GM21515 (cell line): ENCODE results near the gene TMEM178B.

Source experiments
- ATAC-seq: cut with Tn5 transposase; IDR thresholded peaks from one replicate; pipeline ENCODE4 v1.9.1; 2021; ENCODE audit not compliant: unreplicated experiment

The TMEM178B gene

DNA sequence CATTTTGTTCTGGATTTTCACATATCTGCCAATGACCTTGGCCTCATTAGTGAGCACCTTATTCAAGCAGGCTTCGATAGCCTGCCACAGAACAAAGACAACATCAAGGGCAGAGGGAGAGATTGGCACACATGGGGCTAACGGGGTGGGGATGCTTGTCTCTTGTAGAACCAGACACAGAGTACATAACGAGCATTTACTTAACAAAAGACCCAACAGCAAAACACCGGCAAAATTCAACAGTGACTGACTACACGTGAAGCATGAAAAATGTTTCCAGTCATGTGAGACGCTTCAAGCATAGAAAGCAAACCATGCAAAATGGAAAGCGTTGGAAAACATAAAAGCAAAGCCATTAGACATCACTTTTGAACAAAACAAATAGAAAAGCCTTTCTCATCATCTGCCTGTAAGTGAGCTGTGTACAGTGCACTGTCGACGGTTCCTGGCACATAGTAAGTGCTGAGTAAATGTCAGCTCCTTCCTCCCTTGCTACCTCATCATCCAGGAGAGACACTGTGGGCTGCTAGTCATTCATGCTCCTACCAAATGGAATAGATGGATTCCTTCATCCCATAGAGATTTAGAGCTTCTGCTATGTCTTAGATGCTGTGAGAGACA is 342.9 kb downstream of the TMEM178B start:
- no peak for ATAC-seq

DNA sequence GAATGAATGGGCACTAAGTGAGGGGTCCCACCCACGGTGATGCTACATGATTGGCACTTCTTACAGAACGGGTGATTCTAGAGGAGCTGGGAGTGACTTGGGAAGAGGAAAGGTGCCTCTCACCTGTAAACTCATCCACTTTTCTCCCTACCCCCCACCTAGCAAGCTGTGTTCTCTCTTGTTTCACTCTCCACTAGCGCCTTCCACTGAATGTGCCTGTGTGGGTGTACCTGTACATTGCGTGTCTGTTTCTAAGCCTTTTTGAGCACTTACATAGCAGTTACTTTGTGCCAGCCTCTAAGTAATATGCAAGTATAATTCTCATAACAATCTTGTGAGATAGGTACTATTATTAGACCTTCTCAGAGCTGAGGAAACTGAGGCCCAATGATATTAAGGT is 343.6 kb downstream of the TMEM178B start:
- no peak for ATAC-seq

DNA sequence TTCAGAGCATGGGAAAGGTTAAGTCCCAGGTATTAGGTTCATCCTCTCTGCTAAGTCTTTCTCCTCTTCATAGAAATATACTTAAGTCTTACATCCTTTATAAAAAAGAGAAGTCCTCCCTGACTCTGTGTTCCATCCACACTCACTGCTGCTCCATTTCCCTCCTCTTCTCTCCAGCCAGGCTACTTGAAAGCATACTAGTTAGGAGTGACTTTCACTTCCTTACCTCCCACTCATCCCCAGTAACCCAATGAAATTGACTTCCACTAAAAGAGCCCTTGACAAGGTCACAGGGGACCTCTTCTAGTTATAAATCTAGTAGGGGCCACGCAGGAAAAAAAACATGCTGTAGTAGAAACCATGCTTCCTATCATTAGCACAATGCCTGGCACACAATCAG is 344.2 kb downstream of the TMEM178B start:
- no peak for ATAC-seq

DNA sequence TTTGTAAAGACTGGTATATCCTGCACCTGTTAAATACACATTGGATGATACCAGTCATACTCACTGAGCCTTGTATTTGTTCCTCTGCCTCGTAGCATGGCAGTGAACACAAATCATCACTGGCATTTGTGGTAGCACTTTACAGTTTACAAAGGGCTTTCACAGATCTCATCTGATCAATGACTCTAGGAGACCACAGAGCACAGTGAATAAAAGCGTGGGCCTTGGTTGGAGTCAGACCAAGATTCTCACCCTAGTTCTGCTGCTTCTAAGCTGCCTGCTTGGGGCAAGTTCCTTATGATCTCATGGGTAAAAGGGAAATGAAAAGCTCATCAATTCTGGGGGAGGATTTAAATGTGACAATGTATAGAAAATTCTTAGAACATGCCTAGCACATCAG is 347.4 kb downstream of the TMEM178B start:
- ATAC-seq: no peak

DNA sequence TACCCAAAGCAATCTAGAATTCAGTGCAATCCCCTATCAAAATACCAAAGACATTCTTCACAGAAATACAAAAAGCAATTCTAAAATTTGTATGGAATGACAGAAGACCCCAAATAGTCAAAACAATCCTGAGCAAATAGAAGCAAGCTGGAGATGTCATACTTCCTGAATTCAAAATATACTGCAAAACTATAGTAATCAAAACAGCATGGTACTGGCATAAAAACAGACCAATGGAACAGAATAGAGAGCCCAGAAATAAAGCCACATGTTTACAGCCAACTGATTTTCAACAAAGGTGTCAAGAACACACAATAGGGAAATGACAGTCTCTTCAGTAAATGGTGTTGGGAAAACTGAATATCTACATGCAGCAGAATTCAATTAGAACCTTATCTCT is 353.3 kb downstream of the TMEM178B start:
- no peak for ATAC-seq

DNA sequence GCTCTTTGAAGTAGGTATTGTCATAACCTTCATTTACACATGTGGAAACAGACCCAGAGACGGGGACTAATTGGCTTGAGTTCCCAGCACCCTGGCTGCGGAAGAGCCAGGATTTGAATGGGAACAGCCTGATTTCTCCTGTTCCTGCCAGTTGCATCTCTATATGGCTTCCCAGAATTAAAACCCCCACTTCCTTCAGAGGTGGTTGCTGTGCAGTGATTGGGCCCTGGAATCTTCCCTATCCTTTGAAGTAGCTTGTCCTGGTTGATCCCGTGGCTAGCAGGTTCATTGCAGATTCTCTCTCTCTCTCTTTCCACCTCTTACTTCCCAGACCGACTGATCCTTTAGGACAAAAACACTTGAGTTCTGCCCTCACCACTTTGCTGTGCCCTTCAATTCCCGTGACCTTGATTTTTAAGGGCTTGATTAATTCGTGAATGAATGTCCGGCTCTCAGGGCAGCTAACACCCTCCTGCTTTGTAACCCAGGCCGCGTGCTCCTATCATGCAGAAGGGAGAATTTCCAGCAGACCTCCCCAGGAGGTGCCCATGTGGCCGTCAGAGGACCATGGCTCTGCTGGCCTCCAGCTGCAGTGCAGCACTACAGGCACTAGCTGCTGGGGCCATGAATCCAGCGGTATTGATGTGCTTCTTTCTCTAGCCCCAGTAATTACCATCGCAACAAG is 356.7 kb downstream of the TMEM178B start:
- no peak for ATAC-seq

DNA sequence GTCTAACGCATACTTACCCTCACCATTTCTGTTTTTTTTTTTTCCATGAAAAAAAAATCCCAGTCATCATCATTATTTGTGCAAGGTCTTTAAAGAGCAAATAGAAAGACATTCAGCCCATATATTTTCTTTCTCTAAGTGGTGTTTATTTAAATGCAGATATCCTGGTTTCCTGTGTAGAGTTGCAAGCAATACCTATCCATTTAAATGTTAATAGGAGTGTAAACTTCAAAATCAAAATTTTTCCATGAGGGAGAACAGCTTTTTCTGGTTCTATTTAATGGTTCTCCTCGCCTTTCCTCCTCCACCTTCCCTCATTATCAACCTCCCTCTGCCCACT is 357.2 kb downstream of the TMEM178B start:
- ATAC-seq: no peak

DNA sequence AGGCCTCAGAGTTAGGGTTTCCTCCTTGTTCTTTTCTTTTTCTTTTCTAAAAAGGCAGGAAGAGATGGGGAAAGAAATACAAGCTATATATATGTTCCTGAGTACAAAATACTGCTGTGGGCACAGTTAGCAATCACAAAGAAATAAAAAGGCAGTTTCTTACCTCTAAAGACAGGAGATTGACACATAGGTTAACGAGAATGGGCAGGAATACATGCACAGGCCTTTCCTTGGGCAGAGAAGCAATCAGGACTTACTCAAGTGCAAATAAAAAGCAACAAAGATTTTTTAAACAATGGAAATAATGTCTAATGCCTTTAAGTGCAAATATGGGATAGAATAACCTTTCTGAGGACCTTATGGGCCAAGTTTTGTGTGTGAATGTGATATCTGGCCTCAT is 357.8 kb downstream of the TMEM178B start:
- no peak for ATAC-seq

DNA sequence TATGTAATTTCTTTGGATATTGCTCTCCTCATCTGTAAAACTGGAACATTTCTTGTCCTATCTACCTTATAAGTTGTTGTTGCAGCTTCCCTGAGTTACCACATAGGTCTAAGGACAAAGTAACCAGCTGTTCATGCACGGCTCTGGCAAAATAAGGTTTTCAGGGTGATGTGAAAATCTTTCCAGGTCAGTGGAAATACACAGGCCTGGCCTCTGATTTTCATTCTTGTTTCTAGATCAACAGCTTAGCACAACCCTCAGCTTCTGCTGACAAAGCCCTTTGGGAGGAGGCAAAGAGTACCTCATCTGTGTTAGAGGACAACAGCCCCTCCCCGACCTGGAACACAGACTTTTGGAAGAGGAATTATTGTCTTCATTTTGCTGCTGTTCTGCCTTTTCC is 359.8 kb downstream of the TMEM178B start:
- no peak for ATAC-seq

DNA sequence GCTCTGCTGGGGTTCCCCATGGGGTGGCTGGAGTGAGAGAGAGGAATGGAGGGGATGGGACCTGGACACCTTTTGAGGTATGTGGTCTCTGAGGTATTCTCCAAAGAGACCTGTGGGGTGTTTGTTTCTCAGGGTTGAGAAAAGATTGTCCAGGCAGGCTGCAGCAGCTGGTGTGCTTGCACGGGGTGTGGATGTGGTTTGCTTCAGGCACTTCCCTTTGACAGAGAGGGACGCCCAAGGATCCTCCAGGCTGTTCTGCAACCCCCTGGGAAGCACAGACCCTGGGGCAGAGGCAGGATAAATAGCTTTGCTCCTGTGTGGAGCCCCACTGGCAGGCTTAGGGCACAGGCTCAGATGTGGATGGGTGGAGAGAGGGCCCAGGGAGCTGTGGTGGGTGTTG is 362.3 kb downstream of the TMEM178B start:
- no peak for ATAC-seq

DNA sequence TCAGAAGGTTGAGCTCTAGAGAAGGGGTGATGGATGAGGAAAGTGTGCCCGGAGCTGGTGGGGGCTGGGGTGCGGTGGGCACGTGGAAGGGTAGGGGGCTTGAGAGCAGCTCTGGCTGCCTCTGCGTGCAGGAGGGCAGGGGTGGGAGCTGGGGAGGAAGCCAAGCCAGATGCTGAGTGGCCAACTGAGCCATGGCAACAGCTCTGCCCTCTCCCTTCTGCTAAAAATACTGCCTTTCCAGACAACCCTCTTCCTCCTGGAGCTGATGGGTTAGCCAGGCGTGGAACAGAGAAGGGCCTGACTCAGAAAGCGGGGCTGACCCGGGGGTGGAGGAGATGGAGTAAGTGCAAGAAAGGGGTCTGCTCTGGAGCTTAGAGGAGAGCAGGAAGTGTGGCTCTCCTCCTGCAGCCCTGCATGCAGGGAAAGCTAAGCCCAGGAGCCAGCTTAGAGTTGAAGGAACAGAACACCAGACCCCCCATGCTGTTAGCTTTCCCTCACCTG is 362.8 kb downstream of the TMEM178B start:
- ATAC-seq: no peak

DNA sequence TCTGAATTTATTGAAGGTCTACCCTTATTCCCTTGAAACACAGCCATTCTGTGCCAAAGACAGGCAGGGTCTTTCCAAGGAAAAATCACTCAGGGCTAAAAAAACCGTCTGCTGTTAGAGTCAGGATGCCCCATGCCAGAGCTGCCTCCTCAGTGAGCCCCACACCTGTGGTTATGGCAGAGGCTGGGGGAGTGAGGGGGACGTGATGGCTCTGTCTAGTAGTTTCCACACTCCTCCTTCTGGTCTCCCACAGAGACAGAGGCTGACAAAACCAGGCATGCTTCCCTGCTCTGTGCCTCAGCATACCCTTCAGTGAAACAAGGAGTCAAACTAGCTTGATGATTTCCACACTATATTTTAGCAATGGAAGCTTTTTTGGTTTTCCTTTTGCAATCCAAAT is 365.3 kb downstream of the TMEM178B start:
- no peak for ATAC-seq

DNA sequence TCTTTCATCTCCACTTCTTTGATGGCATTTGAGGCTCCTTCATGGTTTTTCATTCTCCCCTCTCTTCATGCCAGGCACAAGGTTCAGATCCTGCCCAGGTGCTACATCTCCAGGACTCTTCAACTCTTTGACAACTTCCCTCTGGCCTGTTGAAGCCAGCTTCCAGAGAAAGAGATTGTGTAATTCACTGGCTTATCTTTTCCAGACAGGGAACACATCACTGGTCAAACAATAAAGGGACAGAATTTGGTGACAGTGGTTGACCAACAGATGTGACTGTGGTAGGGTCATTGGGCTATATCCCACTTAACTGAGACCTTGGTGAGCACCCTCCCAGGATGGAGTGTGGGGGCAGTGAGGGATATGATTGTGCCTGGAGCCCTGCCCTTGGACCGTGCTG is 365.9 kb downstream of the TMEM178B start:
- ATAC-seq: no peak

DNA sequence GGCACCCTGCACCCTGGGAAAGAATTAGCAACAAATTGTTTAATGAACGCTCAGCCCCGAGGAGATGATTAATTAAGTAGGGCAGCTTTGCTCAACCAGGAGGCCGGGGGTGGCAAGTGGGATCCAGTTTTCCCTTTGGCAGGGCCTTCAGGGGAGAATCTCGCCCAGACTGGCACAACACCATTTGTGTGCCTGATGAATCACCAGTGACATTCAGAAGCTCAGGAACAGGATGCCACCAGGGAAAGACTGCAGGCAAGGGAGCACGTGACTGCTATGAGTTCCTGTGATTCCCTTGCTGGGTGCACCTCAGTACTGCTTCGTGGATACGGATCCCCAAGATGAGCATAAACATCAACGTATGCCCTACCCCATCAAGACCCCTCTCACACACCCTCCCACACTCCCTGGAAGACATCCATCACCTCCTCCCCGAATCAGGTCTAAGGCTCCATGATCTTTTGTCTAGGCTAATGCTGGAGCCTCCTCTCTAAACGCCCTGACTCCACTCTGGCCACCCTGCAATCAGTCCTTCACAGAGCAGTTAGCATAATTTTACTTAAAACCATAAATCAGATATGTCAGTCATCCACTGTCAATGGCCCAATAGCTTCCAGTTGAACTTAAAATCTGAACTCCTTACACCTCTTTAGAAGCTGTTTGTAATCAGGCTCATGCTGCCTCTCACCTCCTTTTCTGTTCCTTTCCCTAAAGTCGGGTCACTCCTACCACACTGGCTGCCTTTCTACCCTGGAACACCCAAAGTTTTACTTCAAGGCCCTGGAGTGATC is 368.2 kb downstream of the TMEM178B start:
- ATAC-seq: no peak

DNA sequence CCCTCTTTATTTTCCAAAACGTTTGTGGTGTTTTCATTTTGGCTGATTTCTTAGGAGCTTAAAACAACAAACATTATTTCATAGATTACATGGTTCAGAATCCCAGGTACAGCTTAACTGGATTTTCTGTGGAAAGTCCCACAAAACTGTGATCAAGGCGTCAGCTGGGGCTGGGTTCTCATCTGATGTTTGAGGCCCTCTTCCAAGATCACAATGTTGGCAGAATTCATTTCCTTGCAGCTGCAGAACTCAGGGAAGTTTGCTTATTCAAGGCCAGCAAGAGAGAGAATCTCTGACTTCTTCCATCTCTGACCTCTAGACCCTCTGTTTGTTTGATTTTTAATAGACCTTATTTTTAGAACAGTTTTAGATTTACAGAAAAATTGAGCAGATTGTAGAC is 368.9 kb downstream of the TMEM178B start:
- ATAC-seq: no peak

DNA sequence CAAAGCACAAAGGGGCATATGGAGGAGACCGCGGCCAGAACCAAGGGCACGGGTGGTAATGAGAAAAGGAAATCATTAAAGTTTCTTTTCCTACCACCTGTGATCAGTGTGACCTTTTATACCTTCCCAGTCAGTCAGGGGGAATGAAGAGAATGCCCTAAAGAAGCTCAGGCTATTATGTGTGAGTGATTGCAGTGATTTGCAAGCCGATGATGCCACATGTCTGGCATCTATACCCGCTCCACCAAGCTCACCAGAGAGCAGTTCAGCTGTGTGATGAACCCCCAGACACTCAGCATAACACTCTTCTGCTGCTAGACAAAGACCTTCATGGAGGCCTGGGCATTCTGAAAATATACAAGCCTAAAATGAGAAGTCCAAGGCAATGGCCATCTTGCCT is 371.1 kb downstream of the TMEM178B start:
- ATAC-seq: no peak

DNA sequence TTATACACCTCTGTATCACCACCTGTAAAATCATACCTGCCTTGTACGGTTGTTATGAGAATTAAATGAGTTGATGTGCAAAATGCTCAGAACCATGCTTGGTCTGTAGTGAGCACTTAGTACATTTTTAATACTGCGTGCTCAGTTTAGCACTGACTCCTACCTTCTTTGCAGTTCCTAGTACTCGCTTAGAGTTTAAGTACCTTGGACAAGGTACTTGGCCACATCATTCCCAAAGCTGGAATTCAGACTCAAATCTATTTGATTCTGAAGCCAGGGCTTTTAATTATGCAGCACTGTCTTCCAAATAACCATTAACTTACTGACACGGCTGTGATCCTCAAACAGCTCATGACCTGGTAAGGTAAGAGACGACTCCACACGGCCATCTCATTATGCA is 377.4 kb downstream of the TMEM178B start:
- no peak for ATAC-seq

DNA sequence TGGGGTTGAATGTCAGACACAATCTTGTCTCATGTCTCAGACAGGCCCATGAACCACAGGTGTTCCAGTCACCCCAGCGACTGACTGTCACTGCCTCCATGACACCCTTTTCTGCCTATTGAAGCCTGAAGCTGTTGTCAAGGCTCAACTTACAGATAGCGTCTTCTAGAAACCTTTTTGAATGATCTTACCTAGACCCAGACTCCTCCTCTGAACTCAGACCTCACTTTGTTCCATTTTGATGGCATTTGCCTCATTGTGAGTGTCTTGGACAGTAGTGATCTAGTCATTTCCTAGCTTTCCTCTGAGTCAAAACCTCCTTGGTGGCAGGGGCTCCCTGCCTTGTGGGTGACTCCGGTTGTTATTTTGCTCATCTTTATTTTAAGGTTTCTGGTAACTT is 379.0 kb downstream of the TMEM178B start:
- ATAC-seq: no peak

DNA sequence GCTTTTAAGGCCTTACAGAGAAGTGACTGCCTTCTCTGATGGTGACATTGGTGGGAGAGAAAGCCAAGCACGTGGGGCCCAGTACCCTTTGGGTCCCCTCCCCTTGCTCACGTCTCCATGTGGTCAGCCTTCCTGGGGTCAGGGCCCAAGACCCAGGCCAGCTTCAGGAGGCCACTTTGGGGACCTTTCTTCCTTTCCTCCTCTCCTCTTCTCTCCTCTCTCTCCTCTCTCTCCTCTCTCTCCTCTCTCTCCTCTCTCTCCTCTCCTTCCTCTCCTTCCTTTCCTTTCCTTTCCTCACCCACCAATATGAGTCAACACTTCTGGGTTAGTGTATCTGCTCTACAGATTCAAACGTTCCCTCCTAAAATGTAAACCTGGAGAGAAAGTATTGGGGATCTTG is 380.5 kb downstream of the TMEM178B start:
- ATAC-seq: no peak

DNA sequence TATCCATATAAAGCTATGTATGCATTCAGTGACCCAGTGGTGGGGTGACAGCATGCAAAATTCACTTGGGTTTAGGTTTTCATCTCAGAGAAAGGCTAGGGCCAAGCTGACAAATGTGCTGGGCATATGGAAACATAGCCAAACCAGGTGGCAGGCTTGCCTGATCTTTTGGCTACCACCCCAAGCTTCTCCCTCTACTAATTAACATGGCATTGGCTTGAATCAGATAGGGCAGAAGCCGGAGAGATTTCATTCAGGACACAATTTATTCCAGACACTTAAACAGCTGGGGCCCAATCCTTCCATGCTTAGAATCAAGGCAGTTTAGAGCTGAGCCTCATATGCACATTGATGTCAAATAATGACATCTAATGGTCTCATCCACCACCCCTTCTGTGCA is 381.9 kb downstream of the TMEM178B start:
- no peak for ATAC-seq

DNA sequence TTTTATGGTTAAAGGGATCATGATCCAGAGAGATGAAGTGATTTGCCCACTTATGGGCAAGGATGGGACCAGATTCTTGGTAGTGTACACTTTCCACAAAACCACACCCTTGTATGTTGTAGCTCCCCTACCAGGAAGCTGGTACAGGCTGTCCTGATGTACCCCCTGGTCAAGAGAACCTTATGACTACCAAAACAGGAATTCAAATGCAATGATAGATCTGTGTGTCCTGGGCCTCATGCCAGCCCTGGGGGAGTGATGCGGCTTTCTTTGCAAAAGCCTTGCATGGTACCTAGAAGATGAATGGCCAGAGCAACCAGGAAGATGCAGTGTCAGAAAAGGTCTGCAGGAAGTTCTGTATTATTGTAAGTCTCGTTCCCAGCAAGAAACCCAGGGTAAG is 382.4 kb downstream of the TMEM178B start:
- ATAC-seq: no peak

DNA sequence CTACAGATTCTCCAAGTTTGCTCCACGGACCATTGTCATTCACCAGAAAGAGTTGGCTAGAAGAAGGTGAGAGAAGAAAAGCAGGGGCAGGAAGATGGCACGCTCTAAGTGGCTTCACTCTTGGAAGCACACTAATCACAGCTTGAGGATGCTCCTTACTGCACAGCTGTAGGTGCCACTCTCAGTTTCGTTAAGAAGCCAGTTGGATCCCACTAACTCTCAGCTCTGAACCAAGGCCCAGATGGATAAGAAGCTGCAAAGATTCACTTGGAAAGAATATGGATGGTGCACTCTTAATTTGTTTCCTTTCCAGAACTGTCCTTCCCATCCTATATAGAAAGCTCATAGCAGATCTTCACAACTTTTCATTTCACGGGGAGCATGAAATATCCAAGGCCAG is 382.8 kb downstream of the TMEM178B start:
- ATAC-seq: no peak
